GM21423 (cell line): ENCODE results near the gene MAS1.
A peak's percentile ranks its signal among the peaks of the same experiment; 100 is the strongest.
"Not testable (repeated sequence)": the region's sequence is repeated elsewhere in the genome, so short reads cannot be mapped to it uniquely, and the experiment has no call there.

Source experiments
- ATAC-seq: cut with Tn5 transposase; IDR thresholded peaks from one replicate; pipeline ENCODE4 v1.9.1; 2021; ENCODE audit warnings: mild to moderate bottlenecking, moderate library complexity; ENCODE audit not compliant: unreplicated experiment

The MAS1 gene

DNA sequence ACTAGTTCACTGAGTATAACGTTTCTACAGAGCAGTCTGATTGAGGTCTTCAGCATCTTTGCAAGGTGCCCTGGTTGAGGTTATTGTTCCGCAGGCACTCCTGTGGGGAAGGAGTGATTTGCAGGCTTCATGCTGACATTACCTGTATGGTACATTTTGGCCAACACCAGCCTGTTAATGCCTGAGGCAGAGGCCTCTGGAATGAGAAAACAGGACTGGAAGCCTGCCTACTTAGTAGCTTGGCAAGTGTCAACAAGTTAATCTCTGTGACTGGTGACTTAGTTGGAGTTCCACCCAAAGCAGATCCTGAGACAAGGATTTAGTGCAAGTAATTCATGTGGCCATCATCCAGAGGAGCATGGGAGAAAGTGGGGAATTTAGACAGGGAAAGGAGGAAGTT lies 24.6 kb downstream of the MAS1 start:
- no peak for ATAC-seq

DNA sequence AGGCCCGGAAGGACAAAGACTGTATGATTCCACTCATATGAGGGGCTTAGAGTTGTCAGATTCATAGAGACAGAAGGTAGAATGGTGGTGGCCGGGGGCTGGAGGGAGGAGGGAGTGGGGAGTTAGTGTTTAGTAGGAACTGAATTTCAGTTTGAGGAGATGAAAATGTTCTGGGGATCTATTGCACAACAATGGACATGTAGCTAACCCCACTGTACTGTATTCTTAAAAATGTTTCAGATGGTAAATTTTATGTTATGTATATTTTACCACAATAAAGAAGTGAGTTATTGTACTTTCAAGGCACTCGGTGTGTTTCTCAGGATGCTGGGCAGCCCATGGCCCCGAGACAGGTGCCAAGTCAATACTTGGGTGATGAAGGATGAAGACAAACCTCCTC lies 25.4 kb downstream of the MAS1 start:
- no peak for ATAC-seq

DNA sequence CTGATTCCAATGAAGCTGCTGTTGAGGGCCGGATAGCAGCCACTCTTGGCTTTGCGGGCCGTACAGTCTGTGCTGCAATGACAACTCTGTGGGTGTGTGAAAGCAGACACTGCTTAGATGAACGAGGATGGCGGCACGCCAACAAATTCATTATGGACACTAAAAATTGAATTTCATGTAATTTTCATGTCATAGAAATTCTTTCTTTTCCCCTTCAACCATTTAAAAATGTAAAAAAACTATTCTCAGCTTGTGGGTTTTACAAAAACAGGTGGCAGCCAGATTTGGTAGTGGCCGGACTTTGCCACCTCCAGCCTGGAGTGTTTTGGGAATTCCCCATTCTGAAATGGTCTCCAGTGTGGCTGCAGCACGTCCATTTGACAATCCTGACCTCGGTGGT lies 26.0 kb downstream of the MAS1 start:
- no peak for ATAC-seq

DNA sequence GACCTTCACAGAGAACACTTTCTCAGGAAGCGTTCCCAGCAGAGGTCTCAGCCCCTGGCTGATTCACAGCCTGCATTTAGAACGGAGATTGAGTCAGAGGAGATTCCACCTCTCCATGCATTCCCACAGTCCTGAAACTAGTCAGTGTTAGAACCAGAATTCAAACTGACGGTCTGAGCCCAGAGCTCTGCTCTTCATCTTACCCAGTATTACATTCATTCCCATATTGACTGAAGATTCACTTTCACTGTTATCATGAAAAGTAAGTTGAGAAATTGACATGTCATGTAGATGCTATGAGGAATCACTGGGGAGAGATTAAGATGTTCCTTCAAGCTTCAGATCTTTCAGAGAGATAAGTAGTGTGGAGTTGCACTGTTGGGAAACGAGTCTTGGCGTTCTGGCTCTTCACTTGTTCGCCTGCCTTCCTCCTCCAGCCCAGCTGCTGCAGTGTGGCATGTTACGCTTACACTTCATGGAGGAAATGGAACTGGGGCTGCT lies 28.3 kb downstream of the MAS1 start:
- no peak for ATAC-seq

DNA sequence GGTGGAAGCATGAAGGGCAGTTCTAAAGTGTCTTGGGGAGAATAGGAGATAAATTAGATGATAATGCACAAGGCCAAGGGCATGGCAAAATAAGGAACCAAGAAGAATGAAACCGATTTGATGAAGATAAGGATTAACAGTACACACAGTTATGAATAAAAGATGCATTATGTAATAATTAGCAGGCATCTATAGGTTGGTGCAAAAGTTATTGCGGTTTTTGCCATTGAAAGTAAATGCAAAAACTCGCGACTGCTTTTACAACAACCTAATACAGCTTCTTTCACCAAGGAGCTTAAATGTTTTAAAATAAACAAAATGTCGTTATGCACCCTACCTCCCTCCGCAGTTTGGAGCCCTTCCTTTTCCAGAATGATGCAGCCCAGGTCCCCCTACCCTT lies 29.0 kb downstream of the MAS1 start:
- no peak for ATAC-seq

DNA sequence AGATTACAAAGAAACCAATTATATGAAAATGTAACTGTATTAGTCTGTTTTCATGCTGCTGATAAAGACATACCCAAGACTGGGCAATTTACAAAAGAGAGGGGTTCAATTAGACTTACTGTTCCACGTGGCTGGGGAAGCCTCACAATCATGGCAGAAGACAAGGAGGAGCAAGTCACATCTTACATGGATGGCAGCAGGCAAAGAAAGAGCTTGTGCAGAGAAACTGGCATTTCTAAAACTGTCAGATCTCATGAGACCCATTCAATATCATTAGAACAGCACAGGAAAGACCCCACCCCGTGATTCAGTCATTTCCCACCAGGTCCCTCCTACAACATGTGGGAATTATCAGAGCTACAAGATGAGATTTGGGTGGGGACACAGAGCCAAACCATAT lies 33.4 kb downstream of the MAS1 start:
- ATAC-seq: not testable (repeated sequence)

DNA sequence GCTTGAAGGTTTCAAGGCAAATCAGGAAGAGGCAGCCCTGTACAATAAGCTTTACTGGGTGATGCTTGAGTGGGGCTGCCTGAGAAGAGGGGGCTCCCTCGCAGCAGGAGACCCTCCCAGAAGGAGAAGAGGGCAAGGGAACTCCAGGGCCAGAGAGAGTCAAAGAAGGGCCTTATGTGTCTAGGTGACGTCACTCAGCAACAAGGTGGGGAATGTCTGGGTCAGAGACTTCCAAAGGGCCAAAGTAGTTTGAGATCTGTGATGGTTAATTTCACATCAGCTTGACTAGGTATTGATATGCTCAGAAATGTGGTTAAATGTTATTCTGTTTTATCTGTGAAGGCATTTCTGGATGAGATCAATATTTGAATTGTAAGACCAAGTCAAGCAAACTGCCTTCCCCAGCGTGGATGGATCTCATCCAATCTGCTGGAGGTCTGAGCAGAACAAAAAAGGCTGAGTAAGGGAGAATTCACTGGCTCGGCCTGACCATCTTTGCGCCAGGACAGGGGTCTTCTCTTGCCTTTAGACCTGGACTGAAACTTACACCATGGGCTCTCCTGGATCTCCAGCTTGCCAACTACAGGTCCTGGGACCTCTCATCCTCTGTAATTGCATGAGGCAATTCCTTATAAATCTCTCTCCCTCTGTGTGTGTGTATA lies 35.9 kb downstream of the MAS1 start:
- no peak for ATAC-seq

DNA sequence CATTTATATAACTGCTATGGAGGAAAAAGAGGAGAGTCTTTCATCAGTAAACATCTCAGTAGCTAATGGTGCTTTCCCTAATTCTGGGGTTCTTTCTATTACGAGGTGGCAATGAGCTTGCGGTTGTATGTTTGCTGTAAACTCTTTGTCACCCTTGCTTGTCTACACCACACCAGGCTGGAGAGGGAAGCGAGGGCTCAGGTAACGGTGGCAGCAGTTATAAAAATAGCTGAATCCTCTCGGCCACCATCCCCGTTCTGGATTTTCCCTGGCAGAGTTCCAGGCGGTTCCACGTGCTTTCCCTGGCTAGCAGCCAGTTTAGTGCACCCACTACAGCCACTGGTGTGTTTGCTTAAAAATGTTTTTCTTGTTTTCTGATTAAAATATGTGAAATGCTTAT lies 39.0 kb downstream of the MAS1 start:
- peak; percentile 31 for ATAC-seq

DNA sequence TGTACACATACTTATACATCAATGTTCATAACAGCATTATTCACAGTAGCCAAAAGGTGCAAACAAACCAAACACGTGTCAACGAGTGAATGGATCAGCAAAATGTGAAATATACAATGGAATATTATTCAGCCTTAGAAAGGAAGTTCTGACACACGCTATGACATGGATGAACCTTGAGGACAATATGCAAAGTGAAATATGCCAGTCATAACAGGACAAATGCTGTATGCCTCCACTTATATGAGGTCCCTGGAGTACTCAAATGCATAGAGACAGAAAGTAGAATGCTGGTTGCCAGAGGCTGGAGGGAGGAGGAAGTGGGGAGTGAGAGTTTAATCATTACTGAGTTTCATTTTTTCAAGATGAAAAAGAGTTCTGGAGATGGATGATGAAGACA lies 40.3 kb downstream of the MAS1 start:
- ATAC-seq: peak; percentile 91

DNA sequence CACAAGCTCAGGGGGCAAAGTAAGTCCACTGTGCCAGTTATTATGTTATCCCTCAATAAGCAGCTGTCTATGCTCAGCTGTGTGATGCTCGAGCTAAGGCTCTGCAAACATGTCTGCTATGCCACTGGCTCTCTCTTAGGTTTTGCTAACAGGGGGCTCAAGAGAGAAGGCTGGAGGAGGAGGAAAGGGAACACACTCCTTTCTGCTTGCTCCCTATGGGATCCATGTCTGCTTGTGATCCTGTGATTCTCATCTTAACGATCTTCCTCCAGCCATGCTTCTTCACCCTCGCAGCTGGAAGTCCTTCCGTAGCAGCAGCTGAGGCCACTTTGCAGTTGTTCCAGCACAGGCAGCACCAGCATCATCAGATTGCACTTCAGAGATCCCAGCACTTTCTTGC lies 41.1 kb downstream of the MAS1 start:
- no peak for ATAC-seq

DNA sequence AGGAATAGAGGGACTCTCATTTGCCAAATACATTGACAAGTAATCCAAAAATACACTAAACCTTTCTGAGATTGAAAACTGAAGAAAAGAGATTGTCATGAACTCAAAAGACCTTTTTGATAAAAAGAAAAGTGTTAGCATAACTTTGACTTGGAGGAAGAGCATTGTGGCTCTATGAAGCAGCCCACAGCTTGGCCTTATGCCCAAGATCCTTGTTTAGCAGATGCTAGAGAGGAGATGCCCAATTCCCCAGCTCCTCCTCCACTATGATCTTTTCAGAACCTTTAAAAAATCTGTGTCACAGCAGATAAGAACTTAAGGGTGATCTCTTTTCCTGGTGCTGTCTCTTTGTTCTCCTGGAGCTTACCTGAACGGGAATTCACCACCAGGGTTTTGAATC lies 42.3 kb downstream of the MAS1 start:
- no peak for ATAC-seq

DNA sequence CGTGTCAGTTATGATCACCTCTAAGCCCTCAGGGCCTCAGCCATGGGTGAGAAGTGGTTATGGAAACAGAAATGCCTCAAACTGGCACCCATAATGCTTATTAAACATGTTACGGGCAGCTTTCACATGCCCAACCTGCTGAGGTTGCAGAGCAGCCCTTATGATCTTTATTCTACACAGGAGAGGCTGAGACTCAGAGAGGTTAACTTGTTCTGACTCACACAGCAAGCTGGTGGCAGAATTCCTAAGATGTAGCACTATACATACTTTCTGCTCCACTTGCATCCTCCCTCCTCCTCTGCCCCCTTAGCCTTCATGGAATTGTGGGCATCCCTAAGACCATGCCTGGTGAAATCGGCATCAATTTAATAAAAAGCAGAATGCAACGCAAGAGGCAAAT lies 43.4 kb downstream of the MAS1 start:
- no peak for ATAC-seq

DNA sequence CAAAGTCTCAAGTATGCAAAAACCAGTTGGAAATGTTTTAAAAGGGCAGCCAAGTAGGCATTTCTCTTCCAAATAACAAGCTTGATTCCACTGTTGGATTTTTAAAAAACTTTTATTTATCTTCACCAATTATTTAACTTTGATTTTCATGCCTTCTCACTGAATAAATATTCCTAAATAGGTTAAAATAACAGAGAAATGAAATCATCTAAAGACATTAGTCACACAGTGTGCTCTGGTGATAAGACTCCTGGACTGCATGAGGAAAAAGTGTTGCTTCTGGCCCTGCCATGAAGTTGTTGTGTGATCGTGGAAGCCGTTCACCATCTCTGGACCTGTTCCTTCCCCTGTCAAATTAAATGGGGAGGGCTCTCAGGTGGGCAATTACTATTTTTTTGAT lies 44.3 kb downstream of the MAS1 start:
- no peak for ATAC-seq

DNA sequence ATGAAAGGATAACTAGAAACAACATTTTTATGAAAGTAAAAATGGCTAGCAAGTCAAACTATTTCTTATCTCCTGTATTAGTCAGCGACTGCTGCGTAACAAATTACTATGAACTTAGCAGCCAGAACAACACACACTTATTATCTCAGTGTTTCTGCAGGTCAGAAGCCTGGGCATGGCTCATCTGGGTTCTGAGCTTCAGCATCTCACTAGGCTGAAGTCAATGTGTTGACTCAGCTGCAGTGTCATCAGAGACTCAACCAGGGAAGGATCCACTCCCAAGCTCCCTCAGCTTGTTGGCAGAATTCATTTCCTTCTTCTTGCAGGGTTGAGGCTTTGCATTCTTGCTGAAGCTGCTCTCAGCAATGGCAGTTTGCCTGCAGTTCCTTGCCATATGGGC lies 44.8 kb downstream of the MAS1 start:
- ATAC-seq: no peak

DNA sequence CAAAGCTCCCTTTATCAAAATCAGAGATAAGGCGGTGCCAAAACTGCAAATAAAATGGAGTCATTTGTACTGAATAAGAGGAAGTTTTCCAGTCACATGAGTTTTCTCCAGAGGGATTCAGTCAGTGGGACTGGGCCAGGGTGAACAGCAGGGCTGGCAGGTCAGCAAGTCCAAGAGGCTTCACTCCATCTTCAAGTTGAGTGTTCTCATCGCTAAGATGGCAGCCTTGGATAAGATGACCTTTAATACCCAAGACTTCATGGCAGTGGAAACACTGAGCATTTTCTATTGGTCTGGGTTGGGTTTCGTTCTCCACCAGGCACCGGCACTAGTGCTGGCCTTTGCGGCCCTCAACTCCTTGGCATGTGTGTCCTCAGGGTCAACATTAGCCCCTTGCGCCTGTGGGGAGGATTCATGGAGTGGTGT lies 48.8 kb downstream of the MAS1 start:
- no peak for ATAC-seq
